HG03108 (cell line): Measurements from ENCODE around the gene KCNJ6.
"Not testable (repeated sequence)": the region's sequence is repeated elsewhere in the genome, so short reads cannot be mapped to it uniquely, and the experiment has no call there.

Source experiments
- ATAC-seq: cut with Tn5 transposase; IDR thresholded peaks from one replicate; pipeline ENCODE4 v1.9.1; 2021; ENCODE audit warnings: moderate library complexity; ENCODE audit not compliant: unreplicated experiment

The KCNJ6 gene

GRCh38 chr21:37578471-37579126, 337.7 kb downstream of the KCNJ6 start:
- no peak for ATAC-seq

GRCh38 chr21:37576929-37577328, 339.3 kb downstream of the KCNJ6 start:
- not testable (repeated sequence) for ATAC-seq

GRCh38 chr21:37575580-37575979, 340.7 kb downstream of the KCNJ6 start:
- no peak for ATAC-seq

GRCh38 chr21:37574751-37575150, 341.5 kb downstream of the KCNJ6 start:
- ATAC-seq, result no peak

GRCh38 chr21:37574316-37574715, 341.9 kb downstream of the KCNJ6 start:
- no peak for ATAC-seq

GRCh38 chr21:37571442-37571841, 344.8 kb downstream of the KCNJ6 start:
- no peak for ATAC-seq

- no peak for ATAC-seq
Observed at GRCh38 chr21:37568916-37569315, 347.3 kb downstream of the KCNJ6 start.

GRCh38 chr21:37568415-37568814, 347.8 kb downstream of the KCNJ6 start:
- ATAC-seq, result no peak

- ATAC-seq, result no peak
Observed at GRCh38 chr21:37566790-37567615, 349.3 kb downstream of the KCNJ6 start.

GRCh38 chr21:37565530-37566223, 350.6 kb downstream of the KCNJ6 start:
- ATAC-seq, result no peak

GRCh38 chr21:37564924-37565529, 351.2 kb downstream of the KCNJ6 start:
- ATAC-seq, result no peak

GRCh38 chr21:37564341-37564923, 351.8 kb downstream of the KCNJ6 start:
- peak; percentile 49 for ATAC-seq

GRCh38 chr21:37563641-37564340, 352.5 kb downstream of the KCNJ6 start:
- peak; percentile 84 for ATAC-seq

- ATAC-seq, result peak; percentile 6
Observed at GRCh38 chr21:37562920-37563640, 353.2 kb downstream of the KCNJ6 start.

GRCh38 chr21:37561941-37562919, 354.0 kb downstream of the KCNJ6 start:
- no peak for ATAC-seq

- no peak for ATAC-seq
Observed at GRCh38 chr21:37561506-37561905, 354.8 kb downstream of the KCNJ6 start.

- no peak for ATAC-seq
Observed at GRCh38 chr21:37560385-37560784, 355.9 kb downstream of the KCNJ6 start.

- ATAC-seq, result no peak
Observed at GRCh38 chr21:37558676-37559211, 357.5 kb downstream of the KCNJ6 start.
